OCI-LY7 (cell line): ENCODE data around the gene SYDE1. TPM values are rescaled to one million over a fixed set of nuclear protein-coding genes. Genes with fewer than 3 reads are reported as not detected.
"Not testable (repeated sequence)": the region's sequence is repeated elsewhere in the genome, so short reads cannot be mapped to it uniquely, and the experiment has no call there.

Source experiments
- BruUV-seq: library from RNA; stranded (reverse); fragments of 400-500 nt; replicated peaks from 2 replicates; lab custom pipeline; 2021; lab: Mats Ljungman, UMichigan
- CTCF ChIA-PET: fragments of 300-600 bp; sonication (Branson Sonifier 250); formaldehyde crosslinking; loops from one replicate; lab custom pipeline; 2022; ENCODE audit warnings: antibody characterized with exemption; ENCODE audit not compliant: unreplicated experiment; lab: Charles Lee
- POLR2A ChIA-PET: fragments of 300-600 bp; sonication (Branson Sonifier 250); formaldehyde crosslinking; loops from one replicate; lab custom pipeline; 2022; ENCODE audit warnings: antibody characterized with exemption; lab: Charles Lee
- DNase-seq: peaks from one replicate; pipeline ENCODE4 v3.0.0-alpha.2; 2015; ENCODE audit warnings: low spot score
- H2AFZ ChIP-seq: fragments of 200-600 bp; sonication (generic), shearing (Covaris generic); 2 replicates; pipeline ENCODE4 v1.6.1; 2014; ENCODE audit warnings: mild to moderate bottlenecking, antibody characterized with exemption, low read length, moderate library complexity
- H3K27ac ChIP-seq: fragments of 200-600 bp; sonication (generic); 2 replicates; pipeline ENCODE4 v1.5.1; 2014; ENCODE audit warnings: mixed run types, low read depth, mild to moderate bottlenecking, moderate library complexity, low read length, inconsistent platforms; ENCODE audit not compliant: poor library complexity, severe bottlenecking
- H3K36me3 ChIP-seq: fragments of 200-600 bp; sonication (generic); 2 replicates; pipeline ENCODE4 v1.6.1; 2014; ENCODE audit warnings: mild to moderate bottlenecking, antibody characterized with exemption, low read length, moderate library complexity, mixed read lengths; ENCODE audit not compliant: insufficient read depth
- H3K4me1 ChIP-seq: fragments of 200-600 bp; sonication (generic); 2 replicates; pipeline ENCODE4 v1.5.1; 2014; ENCODE audit warnings: mild to moderate bottlenecking, low read length; ENCODE audit not compliant: insufficient read depth, poor library complexity, severe bottlenecking
- H3K4me2 ChIP-seq: fragments of 200-600 bp; sonication (generic); 2 replicates; pipeline ENCODE4 v1.6.1; 2014; ENCODE audit warnings: mild to moderate bottlenecking, low read length
- H3K4me3 ChIP-seq: fragments of 200-600 bp; sonication (generic); 2 replicates; pipeline ENCODE4 v1.5.1; 2014; ENCODE audit warnings: mild to moderate bottlenecking, low read depth, low read length; ENCODE audit not compliant: poor library complexity, severe bottlenecking
- H3K79me2 ChIP-seq: fragments of 200-600 bp; sonication (generic); 2 replicates; pipeline ENCODE4 v1.6.1; 2016; ENCODE audit warnings: low read depth, mild to moderate bottlenecking, low read length, moderate library complexity, mixed read lengths; ENCODE audit not compliant: insufficient read depth
- H3K9me2 ChIP-seq: fragments of 200-600 bp; sonication (generic); 2 replicates; pipeline ENCODE4 v1.6.1; 2016; ENCODE audit warnings: mild to moderate bottlenecking, low read length, mixed read lengths; ENCODE audit not compliant: insufficient read depth
- H3K9me3 ChIP-seq: fragments of 200-600 bp; sonication (generic); 2 replicates; pipeline ENCODE4 v1.6.1; 2014; ENCODE audit warnings: mild to moderate bottlenecking, mixed run types, low read length, mixed read lengths
- H4K20me1 ChIP-seq: fragments of 200-600 bp; sonication (generic); 2 replicates; pipeline ENCODE4 v1.6.1; 2014; ENCODE audit warnings: mild to moderate bottlenecking, antibody characterized with exemption, low read length, moderate library complexity, mixed read lengths; ENCODE audit not compliant: insufficient read depth
- CTCF ChIP-seq: fragments of 200-600 bp; sonication (generic); conservative IDR thresholded peaks from 2 replicates; pipeline ENCODE4 v1.5.1; 2014; ENCODE audit warnings: mild to moderate bottlenecking, antibody characterized with exemption, low read length, moderate library complexity, mixed read lengths
- EZH2phosphoT487 ChIP-seq: fragments of 200-600 bp; sonication (generic); IDR thresholded peaks from 2 replicates; pipeline ENCODE4 v1.6.1; 2018; ENCODE audit warnings: low read depth, borderline replicate concordance, mild to moderate bottlenecking, mixed run types, antibody characterized with exemption, low read length, moderate library complexity, mixed read lengths
- intact Hi-C: fragments of 100-400 bp; cut with micrococcal nuclease; formaldehyde crosslinking; loops from one replicate; pipeline ENCODE4 v1.10.0; 2022; ENCODE audit not compliant: unreplicated experiment
- total RNA-seq, 2 experiments: library from RNA; depleted of rRNA in 1 of 2; stranded (reverse); fragments of >200 nt in 1 of 2; shearing (Covaris generic) in 1 of 2; gene quantifications; 2 replicates each; pipeline ENCODE4 v1.2.3, GENCODE V29; 2014 to 2022

SYDE1 gene
- total RNA-seq, 2 experiments from 2014 or later, result not detected

DNA sequence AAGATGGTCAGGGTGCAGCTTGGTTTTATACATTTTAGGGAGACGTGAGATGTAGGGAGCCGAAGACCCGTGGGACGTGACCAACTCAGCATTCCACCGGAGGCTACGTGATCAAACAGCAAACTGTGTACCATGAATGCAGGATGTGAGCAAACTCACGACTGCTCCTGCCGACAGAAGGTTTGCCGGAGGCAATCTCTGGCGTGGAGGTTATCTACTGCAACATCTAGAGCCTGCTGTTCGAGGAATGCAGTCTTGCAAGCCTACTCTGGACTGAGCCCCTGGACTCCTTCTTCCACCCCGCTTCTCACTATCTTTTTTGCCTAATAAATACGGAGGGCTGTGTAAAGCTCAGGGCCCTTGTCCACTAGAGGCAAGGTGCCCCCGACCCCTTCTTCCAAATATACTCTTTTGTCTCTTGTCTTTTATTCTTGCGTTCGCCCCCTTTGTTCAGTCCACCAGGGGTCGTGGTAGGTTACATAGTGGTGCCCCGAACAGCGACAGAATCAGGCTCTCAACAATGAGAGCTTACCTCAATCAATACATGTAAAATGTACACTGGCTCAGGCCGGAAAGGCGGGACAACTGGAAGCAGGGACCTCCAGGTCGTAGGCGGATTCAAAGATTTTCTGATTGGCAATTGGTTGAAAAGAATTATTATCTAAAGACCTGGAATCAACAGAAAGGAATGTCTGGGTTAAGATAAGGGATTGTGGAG lies 34.1 kb upstream of the SYDE1 start:
- Histone ChIP-seq H3K4me1 (no peaks in the 10 kb centered on the region), H3K4me2 (no peak overlapping the region), H3K9me2 (no peaks in the 10 kb centered on the region), H3K79me2 (no peaks in the 10 kb centered on the region), H3K4me3 (no peak overlapping the region), H2AFZ (no peak overlapping the region), H3K9me3 (no peaks in the 10 kb centered on the region), H4K20me1 (no peaks in the 10 kb centered on the region), H3K27ac (no peak overlapping the region), H3K36me3 (no peaks in the 10 kb centered on the region)
- intact Hi-C loops, result no loop called here
- POLR2A ChIA-PET, result no interaction called here
- TF ChIP-seq CTCF, result peak; percentile 39
- TF ChIP-seq EZH2phosphoT487, result no peak
- no TSS peak for BruUV-seq
- DNase-seq, result no peak
- CTCF ChIA-PET, result no interaction called here

DNA sequence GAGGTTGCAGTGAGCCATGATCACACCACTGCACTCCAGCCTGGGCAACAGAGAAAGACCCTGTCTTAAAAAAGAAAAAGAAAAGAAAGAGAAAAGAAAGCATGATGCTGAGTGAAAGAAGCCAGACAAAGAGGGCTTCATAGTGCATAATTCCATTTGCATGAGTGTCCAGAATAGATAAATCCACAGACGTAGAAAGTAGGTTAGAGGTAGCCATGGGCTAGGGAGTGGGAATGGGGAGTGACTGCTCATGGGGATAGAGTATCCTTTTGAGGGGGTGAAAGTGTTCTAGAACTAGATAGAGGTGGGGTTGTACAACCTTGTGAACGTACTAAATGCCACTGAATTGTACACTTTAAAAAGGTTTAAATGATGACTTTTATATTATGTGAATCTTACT lies 32.8 kb upstream of the SYDE1 start:
- ChIA-PET POLR2A (no interaction called here), CTCF (no interaction called here)
- intact Hi-C loops, result no loop called here
- Histone ChIP-seq H3K36me3 (no peaks in the 10 kb centered on the region), H3K4me3 (no peak overlapping the region), H3K9me2 (no peaks in the 10 kb centered on the region), H2AFZ (no peak overlapping the region), H3K9me3 (no peaks in the 10 kb centered on the region), H4K20me1 (no peaks in the 10 kb centered on the region), H3K27ac (no peak overlapping the region), H3K4me1 (no peaks in the 10 kb centered on the region), H3K4me2 (no peak overlapping the region), H3K79me2 (no peaks in the 10 kb centered on the region)
- no TSS peak for BruUV-seq
- no peak for DNase-seq
- TF ChIP-seq CTCF (no peak), EZH2phosphoT487 (no peak)

DNA sequence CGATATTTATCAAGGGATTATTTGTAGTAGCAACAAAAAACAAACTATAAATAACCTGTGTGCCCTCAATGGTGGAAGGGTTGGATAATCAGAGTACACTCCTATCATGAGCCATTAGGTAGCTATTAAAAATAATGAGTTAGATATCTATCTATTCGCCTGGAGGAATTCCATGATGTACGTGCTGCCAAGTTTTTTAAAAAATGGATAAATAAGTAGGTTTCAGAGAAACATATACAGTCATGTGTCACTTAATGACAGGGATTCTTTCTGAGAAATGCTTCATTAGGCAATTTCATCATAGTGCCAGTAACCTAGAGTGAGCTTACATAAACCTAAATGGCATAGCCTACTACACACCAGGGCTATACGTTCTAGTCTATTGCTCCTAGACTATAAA lies 31.4 kb upstream of the SYDE1 start:
- CTCF ChIA-PET, result no interaction called here
- no peak for DNase-seq
- no peak overlapping the region for H3K4me2 ChIP-seq
- H3K9me2 ChIP-seq, result no peaks in the 10 kb centered on the region
- H3K36me3 ChIP-seq, result no peaks in the 10 kb centered on the region
- no peaks in the 10 kb centered on the region for H4K20me1 ChIP-seq
- no peak overlapping the region for H2AFZ ChIP-seq
- no peak overlapping the region for H3K27ac ChIP-seq
- BruUV-seq, result no TSS peak
- TF ChIP-seq CTCF (no peak), EZH2phosphoT487 (no peak)
- POLR2A ChIA-PET, result no interaction called here
- H3K4me1 ChIP-seq, result no peaks in the 10 kb centered on the region
- H3K79me2 ChIP-seq, result no peaks in the 10 kb centered on the region
- no peaks in the 10 kb centered on the region for H3K9me3 ChIP-seq
- H3K4me3 ChIP-seq, result no peak overlapping the region
- intact Hi-C loops, result no loop called here

DNA sequence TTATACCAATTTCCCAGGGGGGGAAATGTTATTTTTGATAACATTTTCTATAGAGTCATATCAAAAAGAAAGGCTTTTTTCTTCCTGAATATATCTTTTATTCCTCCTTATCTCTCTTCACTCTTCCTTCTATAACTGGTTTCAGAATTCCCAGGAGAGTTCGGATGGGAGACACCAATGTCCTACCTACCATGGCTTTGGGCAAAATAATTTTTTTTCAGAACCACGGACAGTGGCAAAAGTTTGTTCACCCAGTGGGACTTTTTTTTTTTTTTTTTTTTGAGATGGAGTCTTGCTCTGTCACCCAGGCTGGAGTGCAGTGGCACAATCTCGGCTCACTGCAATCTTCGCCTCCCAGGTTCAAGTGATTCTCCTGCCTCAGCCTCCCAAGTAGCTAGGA lies 27.2 kb upstream of the SYDE1 start:
- POLR2A ChIA-PET, H3K9me2 ChIP-seq, H3K4me1 ChIP-seq, CTCF ChIA-PET, H2AFZ ChIP-seq, H4K20me1 ChIP-seq, BruUV-seq, intact Hi-C loops, H3K4me2 ChIP-seq, H3K9me3 ChIP-seq, H3K4me3 ChIP-seq, H3K79me2 ChIP-seq, H3K36me3 ChIP-seq, DNase-seq, H3K27ac ChIP-seq: not testable (repeated sequence)
